SK-N-SH (cell line): Measurements from ENCODE around the gene ADRA2B. TPM values are rescaled to one million over a fixed set of nuclear protein-coding genes. Genes with fewer than 3 reads are reported as not detected.

Experiments
- CTCF ChIA-PET: fragments of 300-600, 350-600 bp; formaldehyde crosslinking; extraction: SDS; loops from one replicate; lab custom pipeline; 2021; lab: Yijun Ruan, JAX
- POLR2A ChIA-PET: fragments of 350-600 bp; sonication (Branson Sonifier 250); formaldehyde crosslinking; extraction: SDS; loops from one replicate; lab custom pipeline; 2020; ENCODE audit warnings: antibody characterized with exemption, inconsistent platforms; lab: Yijun Ruan, JAX
- DNase-seq: peaks from one replicate; pipeline ENCODE4 v3.0.0; 2012
- H2AFZ ChIP-seq: fragments of 200-600 bp; sonication (generic); 2 replicates; pipeline ENCODE4 v1.8.1; 2016; ENCODE audit warnings: antibody characterized with exemption, mild to moderate bottlenecking, low read depth
- H3F3A ChIP-seq: fragments of 200-600 bp; sonication (generic); replicated peaks from 2 replicates; pipeline ENCODE3; 2016; ENCODE audit warnings: antibody characterized with exemption, mild to moderate bottlenecking; ENCODE audit not compliant: insufficient read depth
- H3K27ac ChIP-seq, 2 experiments: fragments of 200-500 bp in 1 of 2; fragments of 200-600 bp in 1 of 2; sonication (Bioruptor generic) in 1 of 2; sonication (generic), shearing (Covaris generic) in 1 of 2; 2 replicates each; pipeline versions ENCODE4 v1.5.1 to v1.6.1; 2014 to 2016; ENCODE audit warnings: low read depth in 2 of 2, inconsistent platforms in 1 of 2, low read length in 1 of 2, mild to moderate bottlenecking in 1 of 2, mixed read lengths in 1 of 2
- H3K27me3 ChIP-seq: fragments of 200-600 bp; sonication (generic), shearing (Covaris generic); 2 replicates; pipeline ENCODE4 v1.6.1; 2016; ENCODE audit warnings: mixed run types; ENCODE audit not compliant: insufficient read depth
- H3K36me3 ChIP-seq, 2 experiments: fragments of 200-500 bp in 1 of 2; fragments of 200-600 bp in 1 of 2; sonication (Bioruptor generic) in 1 of 2; sonication (generic) in 1 of 2; replicated peaks in 1 of 2; 2 replicates each; pipeline versions ENCODE3 to v1.5.1; 2014 to 2016; ENCODE audit warnings: low read length in 1 of 2, mild to moderate bottlenecking in 1 of 2; ENCODE audit not compliant: insufficient read depth in 2 of 2, control insufficient read depth in 1 of 2
- H3K4me1 ChIP-seq, 2 experiments: fragments of 200-500 bp in 1 of 2; fragments of 200-600 bp in 1 of 2; sonication (Bioruptor generic) in 1 of 2; sonication (generic), shearing (Covaris generic) in 1 of 2; 2 replicates each; pipeline versions ENCODE4 v1.5.1 to v1.6.1; 2014 to 2016; ENCODE audit warnings: low read depth in 1 of 2, low read length in 1 of 2, mixed run types in 1 of 2; ENCODE audit not compliant: insufficient read depth in 2 of 2, control insufficient read depth in 1 of 2
- H3K4me2 ChIP-seq: fragments of 200-600 bp; sonication (generic), shearing (Covaris generic); 2 replicates; pipeline ENCODE4 v1.6.1; 2017; ENCODE audit warnings: mixed run types
- H3K4me3 ChIP-seq, 2 experiments: fragments of 200-500 bp in 1 of 2; fragments of 200-600 bp in 1 of 2; sonication (Bioruptor generic) in 1 of 2; sonication (generic), shearing (Covaris generic) in 1 of 2; 2 replicates each; pipeline versions ENCODE4 v1.5.1 to v1.8.1; 2014 to 2016; ENCODE audit warnings: low read depth in 2 of 2, inconsistent platforms in 1 of 2, low read length in 1 of 2, mild to moderate bottlenecking in 1 of 2, mixed read lengths in 1 of 2, moderate library complexity in 1 of 2
- H3K79me2 ChIP-seq: fragments of 200-600 bp; sonication (generic); 2 replicates; pipeline ENCODE4 v1.8.1; 2017; ENCODE audit warnings: mild to moderate bottlenecking; ENCODE audit not compliant: insufficient read depth
- H3K9ac ChIP-seq: fragments of 200-600 bp; sonication (generic); 2 replicates; pipeline ENCODE4 v1.6.1; 2017; ENCODE audit warnings: mixed run types
- H3K9me2 ChIP-seq: fragments of 200-600 bp; sonication (generic); 2 replicates; pipeline ENCODE4 v1.6.1; 2017; ENCODE audit warnings: mixed run types
- H3K9me3 ChIP-seq: fragments of 200-600 bp; sonication (generic); 2 replicates; pipeline ENCODE4 v1.6.1; 2017; ENCODE audit warnings: mixed run types, mild to moderate bottlenecking, moderate library complexity
- H4K20me1 ChIP-seq: fragments of 200-600 bp; sonication (generic); 2 replicates; pipeline ENCODE4 v1.6.1; 2017; ENCODE audit warnings: mild to moderate bottlenecking, mixed run types; ENCODE audit not compliant: insufficient read depth
- CHD2 ChIP-seq: fragments of 150-350 bp; IDR thresholded peaks from 2 replicates; pipeline ENCODE4 v1.6.1; 2018; ENCODE audit warnings: low read length; ENCODE audit not compliant: partially characterized antibody
- CTCF ChIP-seq: fragments of 200-600 bp; sonication (generic); IDR thresholded peaks from 2 replicates; pipeline ENCODE4 v1.6.1; 2017; ENCODE audit warnings: antibody characterized with exemption, mild to moderate bottlenecking, moderate library complexity
- ELF1 ChIP-seq: IDR thresholded peaks from 2 replicates; pipeline ENCODE4 v1.4.0; 2012
- EP300 ChIP-seq, 2 experiments: IDR thresholded peaks; 2 replicates each; pipeline versions ENCODE4 v1.4.0 to v1.6.1; 2012; ENCODE audit warnings: borderline replicate concordance in 1 of 2, low read depth in 1 of 2, low read length in 1 of 2
- FOXM1 ChIP-seq: IDR thresholded peaks from 2 replicates; pipeline ENCODE4 v1.4.0; 2012; ENCODE audit warnings: low read depth, mild to moderate bottlenecking
- GATA2 ChIP-seq: sonication (generic); formaldehyde crosslinking; IDR thresholded peaks from 2 replicates; pipeline ENCODE4 v1.5.0; 2020; ENCODE audit warnings: mild to moderate bottlenecking, missing genetic modification reagents
- MEF2A ChIP-seq: IDR thresholded peaks from 2 replicates; pipeline ENCODE4 v1.4.0; 2012; ENCODE audit warnings: low read depth, borderline replicate concordance
- MXI1 ChIP-seq: IDR thresholded peaks from 2 replicates; pipeline ENCODE4 v1.6.1; 2012; ENCODE audit warnings: mild to moderate bottlenecking, low read depth, low read length, improper control_type of control experiment
- NFIC ChIP-seq: IDR thresholded peaks from 2 replicates; pipeline ENCODE4 v1.4.0; 2012; ENCODE audit warnings: borderline replicate concordance
- NRF1 ChIP-seq: IDR thresholded peaks from 2 replicates; pipeline ENCODE4 v1.6.1; 2012; ENCODE audit warnings: low read depth, mild to moderate bottlenecking, low read length
- RAD21 ChIP-seq: IDR thresholded peaks from 2 replicates; pipeline ENCODE4 v1.6.1; 2012; ENCODE audit warnings: mild to moderate bottlenecking, low read length
- REST ChIP-seq: IDR thresholded peaks from 2 replicates; pipeline ENCODE4 v1.6.1; 2012; ENCODE audit warnings: mild to moderate bottlenecking, low read depth, low read length, moderate library complexity
- RFX5 ChIP-seq: IDR thresholded peaks from 2 replicates; pipeline ENCODE4 v1.6.1; 2012; ENCODE audit warnings: mild to moderate bottlenecking, improper control_type of control experiment, low read length
- RXRA ChIP-seq: IDR thresholded peaks from 2 replicates; pipeline ENCODE4 v1.4.0; 2012; ENCODE audit warnings: low read depth, mild to moderate bottlenecking, borderline replicate concordance
- SMC3 ChIP-seq: IDR thresholded peaks from 2 replicates; pipeline ENCODE4 v1.6.1; 2012; ENCODE audit warnings: low read depth, low read length, improper control_type of control experiment
- TCF12 ChIP-seq: IDR thresholded peaks from 2 replicates; pipeline ENCODE4 v1.4.0; 2012
- TEAD4 ChIP-seq: IDR thresholded peaks from 2 replicates; pipeline ENCODE4 v1.4.0; 2012; ENCODE audit warnings: mild to moderate bottlenecking, borderline replicate concordance; ENCODE audit not compliant: insufficient read depth
- USF2 ChIP-seq: fragments of 150-350 bp; IDR thresholded peaks from 2 replicates; pipeline ENCODE4 v1.6.1; 2017; ENCODE audit warnings: antibody characterized with exemption, low read length, low read depth, borderline replicate concordance
- YY1 ChIP-seq: IDR thresholded peaks from 2 replicates; pipeline ENCODE4 v1.4.0; 2012; ENCODE audit warnings: low read depth, mild to moderate bottlenecking
- ZBTB33 ChIP-seq: IDR thresholded peaks from 2 replicates; pipeline ENCODE4 v1.4.0; 2012; ENCODE audit warnings: low read depth, borderline replicate concordance
- WGBS: methylation state at CpG from one replicate; pipeline ENCODE4 v1.1.6; 2017; ENCODE audit warnings: low lambda C conversion rate; 5-methylcytosine and 5-hydroxymethylcytosine counted together
- polyA plus RNA-seq, 3 experiments: library from polyadenylated mRNA; depleted of rRNA; stranded (reverse); fragments of >200 nt; gene quantifications; 2 replicates each; pipeline ENCODE4 v1.2.3, GENCODE V29; 2012
- TF ChIP-seq, protein P1 (sequence below): IDR thresholded peaks from 2 replicates; pipeline ENCODE4; 2012

The ADRA2B gene
- polyA plus RNA-seq, 1 of the 3 experiments (the other 2 are of a cell fraction): not detected

DNA sequence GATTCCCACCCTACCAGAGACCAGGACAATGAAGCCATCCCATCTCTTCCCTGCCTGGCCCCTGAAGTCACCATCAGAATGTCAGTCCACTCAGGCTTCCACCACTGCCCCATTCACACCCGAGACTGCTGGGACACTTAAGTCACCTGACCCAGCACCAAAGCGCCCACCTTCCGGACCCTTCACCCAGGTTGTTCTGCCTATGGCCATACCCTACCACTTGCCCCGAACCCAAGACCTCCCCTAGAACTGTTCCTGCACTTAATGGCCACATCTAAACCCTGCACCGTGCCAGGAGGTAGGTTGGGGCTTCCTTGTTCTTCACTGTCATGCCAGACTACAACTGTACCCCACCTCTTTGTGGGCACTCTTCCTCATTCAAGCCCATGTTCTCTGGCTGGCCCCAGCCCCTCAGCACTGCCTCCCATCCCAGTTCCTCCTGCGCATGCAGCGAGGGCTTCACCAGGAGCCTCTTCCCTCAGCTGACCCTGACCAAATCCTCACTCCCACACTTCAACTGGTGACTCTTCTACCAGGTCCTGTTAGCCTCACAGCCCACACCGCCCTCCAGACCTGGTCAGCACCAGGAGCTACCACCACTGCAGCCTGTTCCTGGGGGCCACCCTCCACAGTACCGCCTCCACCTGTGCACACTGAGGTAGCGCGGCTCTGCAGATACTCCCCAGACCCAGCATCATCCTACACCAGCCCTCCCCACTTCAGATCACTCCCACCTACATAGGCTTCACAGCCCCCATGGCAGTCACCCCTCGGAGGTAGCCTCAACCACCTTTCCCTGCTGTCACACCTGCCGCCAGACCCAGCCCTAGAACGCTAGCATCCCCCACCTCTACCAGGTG lies 8.3 kb upstream of the ADRA2B start (continued):
- no peak for TF ChIP-seq CTCF

DNA sequence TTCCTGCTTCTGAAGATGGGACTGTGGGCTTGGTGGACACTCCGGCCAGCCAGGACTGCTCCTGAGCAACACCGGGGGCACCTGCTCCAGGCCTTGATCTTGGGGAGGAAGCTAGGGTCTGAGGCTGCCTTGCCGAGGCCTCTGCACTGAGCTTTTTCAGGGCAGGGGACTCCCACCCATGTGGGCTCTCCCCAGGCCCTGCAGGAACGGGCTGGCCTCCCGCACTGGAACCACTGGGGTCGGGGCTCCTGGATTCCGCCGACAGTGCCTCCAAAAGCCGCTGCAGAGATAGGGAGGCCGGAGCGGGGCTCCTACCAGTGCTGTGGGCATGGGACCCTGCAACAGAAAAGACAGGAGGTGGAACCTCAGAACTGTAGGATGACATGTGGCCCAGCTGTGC lies 7.6 kb upstream of the ADRA2B start:
- DNase-seq: no peak
- Histone ChIP-seq H3K4me3 (no peak overlapping the region), H2AFZ (no peak overlapping the region), H3K79me2 (no peaks in the 10 kb centered on the region), H4K20me1 (no peaks in the 10 kb centered on the region), H3K9me2 (no peaks in the 10 kb centered on the region), H3K36me3 (no peaks in the 10 kb centered on the region), H3K4me1 (no peaks in the 10 kb centered on the region; a peak in 1 of 4 replicates), H3K9ac (no peak overlapping the region), H3K27me3 (no peaks in the 10 kb centered on the region; the same call in 1 of the 2 replicates), H3F3A (no peaks in the 10 kb centered on the region), H3K9me3 (no peaks in the 10 kb centered on the region), H3K4me2 (no peak overlapping the region), H3K27ac (no peak overlapping the region)
- ChIA-PET POLR2A (no interaction called here), CTCF (interaction anchor here (1.0 to 2.5 kb wide), 2 partner anchors 50 to 102 kb away, joined by 8 to 12 read pairs; no protein-coding TSS in a partner anchor)
- WGBS: 80% methylated on average over 1 of the region's 11 CpGs
- no peak for TF ChIP-seq SMC3
- no peak for TF ChIP-seq USF2
- TF ChIP-seq TEAD4: no peak
- no peak for TF ChIP-seq ELF1
- no peak for TF ChIP-seq GATA2 (CRISPR knock-in tag)
- TF ChIP-seq, protein P1, sequence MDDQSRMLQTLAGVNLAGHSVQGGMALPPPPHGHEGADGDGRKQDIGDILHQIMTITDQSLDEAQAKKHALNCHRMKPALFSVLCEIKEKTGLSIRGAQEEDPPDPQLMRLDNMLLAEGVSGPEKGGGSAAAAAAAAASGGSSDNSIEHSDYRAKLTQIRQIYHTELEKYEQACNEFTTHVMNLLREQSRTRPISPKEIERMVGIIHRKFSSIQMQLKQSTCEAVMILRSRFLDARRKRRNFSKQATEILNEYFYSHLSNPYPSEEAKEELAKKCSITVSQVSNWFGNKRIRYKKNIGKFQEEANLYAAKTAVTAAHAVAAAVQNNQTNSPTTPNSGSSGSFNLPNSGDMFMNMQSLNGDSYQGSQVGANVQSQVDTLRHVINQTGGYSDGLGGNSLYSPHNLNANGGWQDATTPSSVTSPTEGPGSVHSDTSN: no peak
- no peak for TF ChIP-seq FOXM1
- TF ChIP-seq REST: no peak
- no peak for TF ChIP-seq RAD21
- TF ChIP-seq NRF1: no peak
- no peak for TF ChIP-seq YY1
- no peak for TF ChIP-seq RXRA
- TF ChIP-seq EP300 (IDR thresholded peaks at IDR 0.05; ENCODE audit: borderline replicate concordance in 1 of 2, low read depth in 1 of 2, low read length in 1 of 2): no peak
- no peak for TF ChIP-seq NFIC
- TF ChIP-seq TCF12: no peak
- TF ChIP-seq CHD2: no peak
- no peak for TF ChIP-seq MEF2A
- no peak for TF ChIP-seq ZBTB33
- no peak for TF ChIP-seq MXI1
- TF ChIP-seq RFX5: no peak
